ENCODE measurements around the gene SFXN3. TPM values are rescaled to one million over a fixed set of nuclear protein-coding genes. Genes with fewer than 3 reads are reported as not detected.

The SFXN3 gene
- total and polyA plus RNA-seq, 2 of the 8 experiments (the other 6 are each of a cell fraction or from before 2014, with no cell fraction given) = 2.6 to 2.8 TPM

DNA sequence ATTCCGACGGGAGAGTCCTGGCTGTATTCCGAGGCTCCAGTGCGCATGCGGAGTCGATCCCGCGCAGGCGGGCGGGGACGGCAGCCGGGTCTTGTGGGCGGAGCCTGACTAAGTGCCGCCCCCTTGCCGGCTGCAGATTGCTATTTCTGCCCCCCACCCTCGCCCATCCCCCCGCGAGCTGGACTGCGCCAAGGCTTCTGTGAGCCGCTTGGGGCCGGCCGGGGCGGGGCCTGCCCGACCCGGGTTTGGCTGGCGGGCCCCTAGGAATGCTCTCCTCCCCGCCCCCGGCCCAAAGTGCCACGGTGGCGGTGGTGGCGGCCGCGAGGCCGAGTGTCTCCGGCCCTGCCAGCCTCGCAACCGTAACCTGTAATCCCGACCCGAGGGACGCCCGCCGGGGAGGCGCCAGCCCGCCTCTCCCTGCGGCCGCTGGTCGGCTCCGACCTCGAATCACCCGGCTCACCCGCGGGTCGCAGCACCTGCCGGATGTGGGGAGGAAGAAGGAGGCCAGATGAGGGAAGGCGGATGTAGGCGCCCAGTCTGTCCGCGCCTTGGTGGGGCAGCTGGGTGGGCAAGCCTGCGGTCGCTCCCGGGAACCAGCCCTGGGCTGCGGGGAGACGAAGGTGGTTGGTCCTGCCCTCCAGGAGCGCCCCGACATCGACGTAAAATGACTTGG lies 30.1 kb downstream of the SFXN3 start:
- H2BK20ac ChIP-seq (ENCODE audit: low read length) = 0 out of 2 replicates have a peak overlapping the region, but pooled peaks have one; percentile 9
- H3K14ac ChIP-seq (ENCODE audit: insufficient read length) = no peak overlapping the region
- no peak overlapping the region for H3K4ac ChIP-seq (replicated peaks; ENCODE audit: insufficient read length, low read depth, low read length)
- H3K23me2 ChIP-seq (ENCODE audit: low read depth, low read length) = peaks cover 14% of the 10 kb centered on the region; the same call in 1 of the 2 replicates
- peak overlapping the region; percentile 100 for H3K18ac ChIP-seq (ENCODE audit: extremely low read depth, low read length)
- peaks cover 4 to 30% (median 21%) of the 10 kb centered on the region in 4 experiments for H3K4me1 ChIP-seq (replicated peaks in 1 of 4; ENCODE audit: control insufficient read depth in 3 of 4, insufficient read depth in 4 of 4, low read length in 3 of 4)
- peak overlapping the region; percentile 99 for H2BK5ac ChIP-seq (ENCODE audit: low read depth, low read length)
- ChIA-PET POLR2A (ENCODE audit: partially characterized antibody) (interaction anchor here (0.6 to 8.4 kb wide), 11 partner anchors 9 to 1680 kb away, joined by 3 to 85 read pairs (median 3); no protein-coding TSS in a partner anchor), CTCF (ENCODE audit: partially characterized antibody) (interaction anchor here (0.6 to 59.5 kb wide), 18 partner anchors 13 to 465 kb away, joined by 3 to 2176 read pairs (median 5); partner anchors contain the start of genes KAZALD1, PDZD7 and SFXN3)
- peak overlapping the region; percentile 100 for H4K5ac ChIP-seq (ENCODE audit: insufficient read length, low read depth, low read length)
- H3K9me3 ChIP-seq (ENCODE audit: insufficient read depth in 2 of 2, low read depth in 1 of 2, low read length in 1 of 2) = no peaks in the 10 kb centered on the region
- H3K27ac ChIP-seq (ENCODE audit: low read depth, low read length) = peak overlapping the region; percentile 76; the same call in 1 of the 2 replicates
- FAIRE-seq (no peak), DNase-seq (ENCODE audit: low read depth in 1 of 2, low spot score in 2 of 2) (peak; percentile 90 to 99)
- peaks cover 0 to 3% of the 10 kb centered on the region in 2 experiments; a peak in 1 of 4 replicates for H3K79me2 ChIP-seq (ENCODE audit: control insufficient read depth in 1 of 2, insufficient read depth in 2 of 2, low read length in 2 of 2)
- H4K91ac ChIP-seq (replicated peaks; ENCODE audit: insufficient read length, low read length) = peak overlapping the region; percentile 99
- peak overlapping the region; percentile 99; the same call in 1 of the 2 replicates for H2BK15ac ChIP-seq (ENCODE audit: low read length)
- peaks cover 10 to 25% of the 10 kb centered on the region in 2 experiments for H4K20me1 ChIP-seq (replicated peaks in 1 of 2; ENCODE audit: control insufficient read depth in 1 of 2, insufficient read depth in 2 of 2, low read length in 2 of 2)
- peak overlapping the region; percentile 96 for H4K8ac ChIP-seq (ENCODE audit: extremely low read depth, insufficient read depth, low read length)
- H2BK120ac ChIP-seq (replicated peaks; ENCODE audit: low read depth, low read length) = no peak overlapping the region
- peak overlapping the region; percentile 98 for H3K56ac ChIP-seq (replicated peaks; ENCODE audit: insufficient read length, low read depth, low read length)
- H2BK12ac ChIP-seq (ENCODE audit: low read depth, low read length) = peak overlapping the region; percentile 82; the same call in 1 of the 2 replicates
- H3K27me3 ChIP-seq (replicated peaks in 1 of 4; ENCODE audit: control insufficient read depth in 3 of 4, extremely low read depth in 1 of 4, insufficient read depth in 3 of 4, low read length in 3 of 4) = peaks cover 43 to 50% (median 47%) of the 10 kb centered on the region in 4 experiments
- H3K36me3 ChIP-seq (ENCODE audit: control insufficient read depth in 2 of 4, insufficient read depth in 4 of 4, low read length in 3 of 4) = no peaks in the 10 kb centered on the region; a peak in 1 of 8 replicates
- H3K4me2 ChIP-seq (ENCODE audit: insufficient read depth in 1 of 2, low read depth in 2 of 2, low read length in 2 of 2) = peak overlapping the region; percentile 67 to 93
- WGBS, 2 experiments (ENCODE audit: extremely low coverage in 1 of 2, insufficient coverage in 1 of 2, insufficient read length in 1 of 2, insufficient replicate concordance in 2 of 2, low coverage in 1 of 2, low lambda C conversion rate in 2 of 2, missing lambda C conversion rate in 1 of 2) = 3% methylated on average over 49 of the region's 67 CpGs; no CpG with 5 or more reads in 1 of the 2 experiments
- H2AFZ ChIP-seq (ENCODE audit: low read length) = peak overlapping the region; percentile 85
- H3K9ac ChIP-seq (replicated peaks in 1 of 4; ENCODE audit: extremely low read depth in 1 of 4, low read depth in 3 of 4, low read length in 3 of 4) = peak overlapping the region; percentile 78 to 97 (median 92)
- no peak overlapping the region for H3K23ac ChIP-seq (ENCODE audit: insufficient read length)
- H2AK5ac ChIP-seq (ENCODE audit: low read depth, low read length) = no peak overlapping the region
- no peaks in the 10 kb centered on the region for H3K79me1 ChIP-seq (ENCODE audit: low read depth, low read length)
- H3K4me3 ChIP-seq (ENCODE audit: extremely low read depth in 1 of 4, insufficient read depth in 2 of 4, low read depth in 3 of 4, low read length in 4 of 4) = peak overlapping the region; percentile 89 to 97 (median 94)
- TF ChIP-seq KDM5A (IDR thresholded peaks at IDR 0.05; ENCODE audit: low read length) (no peak), HDAC6 (IDR thresholded peaks at IDR 0.05; ENCODE audit: low read depth, low read length) (no peak), EZH2 (IDR thresholded peaks at IDR 0.05; ENCODE audit: low read depth, low read length, severe bottlenecking) (no peak), GTF2F1 (IDR thresholded peaks at IDR 0.05; ENCODE audit: borderline replicate concordance, low read depth, low read length) (0 out of 2 replicates have a peak, but pooled peaks have one; percentile 10), CTBP2 (IDR thresholded peaks at IDR 0.05; ENCODE audit: borderline replicate concordance, insufficient read depth, insufficient read length, low read length) (peak; percentile 73), TAF7 (optimal IDR thresholded peaks at IDR 0.05; ENCODE audit: borderline replicate concordance, low read depth, low read length) (no peak), PHF8 (conservative IDR thresholded peaks at IDR 0.05; ENCODE audit: low read depth, low read length) (no peak; the same call in 1 of the 2 replicates), JUND (IDR thresholded peaks at IDR 0.05; ENCODE audit: low read length) (no peak), TCF12 (IDR thresholded peaks at IDR 0.05; ENCODE audit: low read depth, low read length) (0 out of 2 replicates have a peak, but pooled peaks have one; percentile 27), POLR2A (IDR thresholded peaks at IDR 0.05; ENCODE audit: control extremely low read depth in 1 of 2, low read depth in 2 of 2, low read length in 2 of 2) (peak in 1 of 2 experiments; percentile 26; a peak in 1 of 3 replicates), SP4 (IDR thresholded peaks at IDR 0.05; ENCODE audit: low read length) (0 out of 2 replicates have a peak, but pooled peaks have one; percentile 61)

Data from H1 (cell line).